GM12874 (cell line): Measurements from ENCODE around the gene RHBDD3.

Experiments used
- TF ChIP-seq, protein P1 (sequence below): IDR thresholded peaks from 2 replicates; pipeline ENCODE4 v1.5.1; 2011; ENCODE audit warnings: low read depth, mild to moderate bottlenecking, control low read depth, low read length, moderate library complexity; ENCODE audit not compliant: insufficient read depth

The RHBDD3 gene

GRCh38 chr22:29308148-29308790 is 40.5 kb upstream of the RHBDD3 start:
- TF ChIP-seq, protein P1, sequence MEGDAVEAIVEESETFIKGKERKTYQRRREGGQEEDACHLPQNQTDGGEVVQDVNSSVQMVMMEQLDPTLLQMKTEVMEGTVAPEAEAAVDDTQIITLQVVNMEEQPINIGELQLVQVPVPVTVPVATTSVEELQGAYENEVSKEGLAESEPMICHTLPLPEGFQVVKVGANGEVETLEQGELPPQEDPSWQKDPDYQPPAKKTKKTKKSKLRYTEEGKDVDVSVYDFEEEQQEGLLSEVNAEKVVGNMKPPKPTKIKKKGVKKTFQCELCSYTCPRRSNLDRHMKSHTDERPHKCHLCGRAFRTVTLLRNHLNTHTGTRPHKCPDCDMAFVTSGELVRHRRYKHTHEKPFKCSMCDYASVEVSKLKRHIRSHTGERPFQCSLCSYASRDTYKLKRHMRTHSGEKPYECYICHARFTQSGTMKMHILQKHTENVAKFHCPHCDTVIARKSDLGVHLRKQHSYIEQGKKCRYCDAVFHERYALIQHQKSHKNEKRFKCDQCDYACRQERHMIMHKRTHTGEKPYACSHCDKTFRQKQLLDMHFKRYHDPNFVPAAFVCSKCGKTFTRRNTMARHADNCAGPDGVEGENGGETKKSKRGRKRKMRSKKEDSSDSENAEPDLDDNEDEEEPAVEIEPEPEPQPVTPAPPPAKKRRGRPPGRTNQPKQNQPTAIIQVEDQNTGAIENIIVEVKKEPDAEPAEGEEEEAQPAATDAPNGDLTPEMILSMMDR, result no peak

DNA sequence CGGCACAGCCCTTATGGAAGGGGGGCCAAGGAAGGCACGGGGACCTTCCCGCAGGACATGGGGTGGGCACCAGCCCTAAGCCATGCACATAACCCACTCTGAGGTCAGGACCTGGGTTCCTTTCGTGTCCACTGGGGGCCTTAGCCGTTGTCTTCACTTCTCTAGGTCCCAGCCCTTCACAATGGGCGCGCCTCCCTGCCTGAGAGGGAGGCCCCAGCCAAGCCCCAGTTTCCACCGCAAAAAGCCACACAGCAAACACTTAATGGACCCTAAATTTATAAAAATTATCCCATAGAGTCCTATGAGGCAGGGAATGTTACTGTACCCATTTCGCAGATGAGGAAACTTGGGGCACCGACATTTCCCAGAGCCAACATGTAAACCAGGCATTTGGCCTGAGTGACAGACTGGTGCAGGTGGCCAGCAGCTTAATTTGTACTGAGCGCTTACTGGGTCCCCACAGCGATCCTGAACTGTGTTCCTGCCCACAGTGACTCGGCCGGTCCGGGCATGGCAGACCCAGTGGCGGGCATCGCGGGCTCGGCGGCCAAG is 39.9 kb upstream of the RHBDD3 start:
- TF ChIP-seq, protein P1, result no peak

DNA sequence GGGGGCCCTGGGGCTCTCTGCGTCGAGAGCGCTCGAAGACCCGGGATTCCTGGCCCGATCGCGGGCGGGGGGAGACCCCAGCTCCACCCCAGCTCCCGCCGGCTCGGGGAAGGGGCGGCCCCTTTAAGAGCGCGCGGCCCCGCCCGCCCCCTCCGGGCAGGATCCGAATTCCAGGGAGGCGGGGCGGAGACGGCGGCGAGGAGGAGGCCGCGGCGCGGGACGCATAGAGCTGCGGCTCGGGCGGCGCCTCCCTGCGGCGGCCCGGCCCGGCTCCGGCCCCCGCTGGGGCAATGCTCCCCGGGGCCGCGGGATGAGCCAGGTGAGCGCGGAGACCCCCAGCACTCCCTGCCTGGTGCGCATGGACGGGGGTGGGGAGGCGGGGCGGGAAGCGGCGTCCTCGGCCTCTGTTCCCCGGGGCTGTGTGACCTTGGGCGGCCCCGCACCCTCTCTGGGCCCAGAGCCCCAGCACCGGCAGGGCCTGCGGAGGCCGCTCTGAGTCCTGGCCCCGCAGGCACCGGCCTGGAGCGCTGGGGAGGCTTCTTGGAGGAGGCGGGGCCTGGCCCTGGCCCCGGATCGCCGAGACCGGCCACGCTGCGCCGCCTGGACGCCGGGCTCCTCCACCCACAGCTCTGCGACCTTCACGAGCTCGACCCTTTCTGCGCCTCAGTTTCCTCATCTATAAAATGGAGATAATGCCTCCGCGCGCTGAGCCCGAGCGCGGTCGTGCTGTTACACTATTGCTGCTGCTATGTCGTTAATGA is 39.2 kb upstream of the RHBDD3 start:
- TF ChIP-seq, protein P1, result no peak

DNA sequence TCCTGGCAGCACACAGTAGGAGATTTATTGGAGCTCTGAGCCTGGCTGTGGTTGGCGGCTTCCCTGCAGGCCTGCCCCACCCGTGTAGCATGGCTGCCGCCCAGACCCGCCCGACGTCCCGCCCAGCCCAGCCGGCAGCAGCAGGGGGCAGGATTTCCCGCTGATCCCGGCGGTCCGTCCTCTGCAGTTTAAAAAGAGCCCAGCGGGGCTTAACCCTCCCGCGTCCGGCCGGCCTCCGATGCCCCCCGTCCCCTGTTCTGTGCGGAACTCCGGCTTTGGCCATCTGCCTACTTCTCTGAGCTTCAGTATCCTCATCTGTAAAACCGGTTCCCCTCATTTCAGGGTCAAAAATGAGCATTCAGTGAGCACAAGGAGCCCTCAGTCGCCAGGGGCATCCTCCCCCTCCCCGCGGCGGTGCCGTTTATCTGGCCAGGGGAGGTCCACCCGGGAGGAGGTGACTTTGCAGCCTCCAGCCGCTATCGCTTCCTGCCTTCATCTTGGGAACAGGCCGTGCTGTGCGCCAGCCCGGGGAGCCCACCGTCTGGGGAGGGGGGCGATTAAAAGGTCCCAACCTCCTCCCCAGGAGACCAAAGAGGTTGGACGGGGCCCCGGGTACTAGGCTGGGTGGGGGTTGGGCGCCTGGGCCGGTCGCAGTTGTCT is 38.5 kb upstream of the RHBDD3 start, which contains the start of gene GAS2L1:
Gene GAS2L1 (plus strand): TSS at position 476 of the 660 bp plus-strand sequence. CDS start 1,456 bp downstream, outside the sequence.
- TF ChIP-seq, protein P1, result no peak

GRCh38 chr22:29305836-29306174 is 38.0 kb upstream of the RHBDD3 start:
- TF ChIP-seq, protein P1, result no peak

- TF ChIP-seq, protein P1, result no peak
These were observed 35.1 kb upstream of the RHBDD3 start for GRCh38 chr22:29302681-29303465.

DNA sequence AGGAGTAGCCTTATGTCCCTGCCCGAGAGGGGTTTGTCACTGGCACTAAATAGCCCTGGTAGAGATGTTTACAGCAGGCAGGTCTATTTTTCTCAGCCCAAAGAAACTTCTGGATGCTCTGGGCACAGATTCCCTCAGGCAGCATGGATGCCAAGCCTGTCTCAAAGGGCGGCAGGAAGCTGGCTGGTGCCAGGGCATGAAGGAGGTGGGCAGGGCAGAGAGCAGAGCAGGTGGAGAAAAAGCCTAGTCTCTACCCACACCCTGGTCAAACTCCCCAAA is 34.6 kb upstream of the RHBDD3 start:
- TF ChIP-seq, protein P1, result no peak
